HL-60/S4 (cell line): ENCODE results near the gene PTGIR.

Experiments
- in situ Hi-C: fragments of 300-500 bp; cut with MboI; formaldehyde crosslinking; loops from 2 replicates; pipeline ENCODE4 v1.14.3; 2022; ENCODE audit warnings: low sequenced_read_pairs

Gene PTGIR

DNA sequence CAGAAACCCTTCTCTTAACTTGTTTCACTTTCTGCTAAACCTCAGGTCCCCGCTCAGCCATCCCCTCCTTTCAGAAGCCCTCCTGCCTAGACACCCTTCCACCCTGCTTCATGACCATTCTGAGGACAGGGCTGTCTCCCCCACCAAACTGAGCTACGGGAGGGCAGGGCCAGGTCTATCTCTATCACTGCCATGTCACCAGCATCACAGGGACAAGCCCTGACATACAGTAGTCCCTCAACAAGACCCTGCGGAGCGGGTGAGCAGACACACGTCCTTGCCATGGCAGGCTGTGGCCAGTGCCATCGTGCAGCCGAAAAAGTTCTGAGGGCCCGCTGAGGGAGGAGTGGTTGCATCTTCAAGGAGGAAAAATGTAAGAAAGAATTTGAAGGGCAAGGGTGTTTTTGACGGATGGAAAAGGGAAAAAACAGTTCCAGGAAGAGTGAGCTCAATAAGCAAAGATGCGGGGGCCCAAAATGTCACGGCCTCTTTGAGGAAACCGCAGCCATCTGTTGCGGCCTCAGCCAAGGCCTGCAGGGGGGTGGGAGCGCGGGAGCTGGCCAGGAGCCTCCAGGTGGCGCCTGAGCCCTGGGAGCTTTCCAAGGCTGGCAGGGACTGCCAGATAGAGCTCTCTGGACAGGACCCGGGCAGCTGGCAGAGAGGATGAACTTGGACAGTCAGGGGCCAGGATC is 8.1 kb downstream of the PTGIR start:
- in situ Hi-C loops, result no loop called here

- in situ Hi-C loops, result no loop called here
These were observed 8.9 kb downstream of the PTGIR start for GRCh38 chr19:46615966-46616365.

GRCh38 chr19:46614114-46614722 is 10.7 kb downstream of the PTGIR start:
- in situ Hi-C loops, result loop anchor here (5.0 kb wide), 1 partner anchor 53 kb away; no protein-coding TSS in a partner anchor

GRCh38 chr19:46613525-46613924 is 11.4 kb downstream of the PTGIR start:
- in situ Hi-C loops, result loop anchor here (5.0 kb wide), 1 partner anchor 54 kb away; no protein-coding TSS in a partner anchor

DNA sequence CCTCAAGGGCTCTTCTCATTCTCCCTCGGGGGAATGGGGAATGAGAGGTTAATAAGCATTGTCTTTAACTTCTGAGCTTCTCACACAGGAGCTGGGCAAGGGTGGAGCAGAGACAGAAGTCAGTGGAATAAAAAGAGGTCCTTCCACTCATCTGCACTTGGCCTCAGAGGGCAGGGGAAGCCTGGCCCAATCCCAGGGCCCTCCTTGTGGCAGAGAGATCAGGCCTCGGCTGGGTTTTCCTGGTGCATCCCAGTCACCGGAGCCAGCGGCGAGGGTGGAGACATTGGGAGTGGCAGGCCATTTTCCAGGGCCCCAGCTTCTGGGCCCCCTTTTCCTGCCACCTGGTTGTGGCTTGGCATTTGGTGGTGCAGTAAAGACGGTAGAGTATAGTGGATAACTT is 13.1 kb downstream of the PTGIR start:
- in situ Hi-C loops, result loop anchor here (5.0 kb wide), 1 partner anchor 56 kb away; no protein-coding TSS in a partner anchor

DNA sequence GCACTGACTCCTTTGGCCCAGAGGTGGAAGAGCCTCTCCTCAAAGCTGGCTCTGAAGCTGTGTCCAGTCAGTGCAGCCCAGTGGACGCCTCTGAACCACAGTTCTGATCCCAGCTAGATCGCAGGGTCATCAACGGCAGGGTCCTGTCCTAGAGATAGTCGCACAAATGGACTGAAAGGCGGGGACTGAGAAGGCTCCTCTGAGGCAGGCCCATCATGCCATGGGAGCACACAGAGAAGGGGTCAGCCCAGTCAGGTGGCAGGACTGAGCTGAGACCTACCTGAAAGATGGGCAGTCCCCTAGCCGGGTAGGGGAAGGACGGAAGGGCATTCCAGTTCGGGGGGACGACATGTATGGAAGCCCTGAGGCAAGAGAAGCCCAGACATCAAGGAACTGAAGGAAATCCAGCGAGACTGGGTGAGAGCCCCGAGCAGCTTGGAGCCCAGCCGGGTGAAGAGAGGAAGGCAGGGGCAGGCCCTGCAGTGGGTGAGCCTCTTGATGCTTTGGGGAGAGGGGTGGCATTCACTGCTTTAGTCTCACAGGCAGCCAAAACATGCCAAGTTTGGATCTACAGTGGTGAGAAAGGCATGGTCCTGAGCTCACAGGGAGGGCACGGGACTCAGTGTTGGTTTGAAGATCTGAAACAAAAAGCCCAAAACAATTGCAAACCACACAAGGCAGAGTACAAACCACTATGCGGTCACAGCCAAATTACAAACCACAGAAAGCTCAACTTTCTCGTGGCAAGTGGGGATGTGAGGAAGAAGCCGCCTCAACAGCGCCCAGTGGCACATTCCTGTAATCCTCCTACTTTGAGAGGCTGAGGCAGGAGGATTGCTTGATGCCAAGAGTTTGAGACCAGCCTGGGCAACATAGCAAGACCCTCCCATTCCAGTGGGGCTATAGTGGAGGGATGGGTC is 13.8 kb downstream of the PTGIR start:
- in situ Hi-C loops, result loop anchor here (5.0 kb wide), 1 partner anchor 56 kb away; no protein-coding TSS in a partner anchor

GRCh38 chr19:46610413-46610775 is 14.5 kb downstream of the PTGIR start:
- in situ Hi-C loops, result loop anchor here (5.0 kb wide), 1 partner anchor 57 kb away; no protein-coding TSS in a partner anchor

GRCh38 chr19:46609511-46610412 is 15.1 kb downstream of the PTGIR start:
- in situ Hi-C loops, result loop anchor here (5.0 kb wide), 1 partner anchor 58 kb away; no protein-coding TSS in a partner anchor

GRCh38 chr19:46608581-46609345 is 16.1 kb downstream of the PTGIR start:
- in situ Hi-C loops, result no loop called here

DNA sequence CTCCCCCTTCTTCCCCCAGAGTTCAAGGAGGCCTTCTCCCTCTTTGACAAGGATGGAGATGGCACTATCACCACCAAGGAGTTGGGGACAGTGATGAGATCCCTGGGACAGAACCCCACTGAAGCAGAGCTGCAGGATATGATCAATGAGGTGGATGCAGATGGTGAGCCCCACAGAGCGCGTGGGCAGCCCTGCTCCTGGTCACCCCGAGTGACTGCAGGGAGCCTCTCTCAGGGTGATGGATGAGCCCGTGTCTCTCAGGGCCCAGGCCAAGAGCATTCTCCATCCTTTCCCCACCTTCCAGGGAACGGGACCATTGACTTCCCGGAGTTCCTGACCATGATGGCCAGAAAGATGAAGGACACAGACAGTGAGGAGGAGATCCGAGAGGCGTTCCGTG is 16.7 kb downstream of the PTGIR start:
- in situ Hi-C loops, result no loop called here

GRCh38 chr19:46607448-46607841 is 17.4 kb downstream of the PTGIR start:
- in situ Hi-C loops, result no loop called here

DNA sequence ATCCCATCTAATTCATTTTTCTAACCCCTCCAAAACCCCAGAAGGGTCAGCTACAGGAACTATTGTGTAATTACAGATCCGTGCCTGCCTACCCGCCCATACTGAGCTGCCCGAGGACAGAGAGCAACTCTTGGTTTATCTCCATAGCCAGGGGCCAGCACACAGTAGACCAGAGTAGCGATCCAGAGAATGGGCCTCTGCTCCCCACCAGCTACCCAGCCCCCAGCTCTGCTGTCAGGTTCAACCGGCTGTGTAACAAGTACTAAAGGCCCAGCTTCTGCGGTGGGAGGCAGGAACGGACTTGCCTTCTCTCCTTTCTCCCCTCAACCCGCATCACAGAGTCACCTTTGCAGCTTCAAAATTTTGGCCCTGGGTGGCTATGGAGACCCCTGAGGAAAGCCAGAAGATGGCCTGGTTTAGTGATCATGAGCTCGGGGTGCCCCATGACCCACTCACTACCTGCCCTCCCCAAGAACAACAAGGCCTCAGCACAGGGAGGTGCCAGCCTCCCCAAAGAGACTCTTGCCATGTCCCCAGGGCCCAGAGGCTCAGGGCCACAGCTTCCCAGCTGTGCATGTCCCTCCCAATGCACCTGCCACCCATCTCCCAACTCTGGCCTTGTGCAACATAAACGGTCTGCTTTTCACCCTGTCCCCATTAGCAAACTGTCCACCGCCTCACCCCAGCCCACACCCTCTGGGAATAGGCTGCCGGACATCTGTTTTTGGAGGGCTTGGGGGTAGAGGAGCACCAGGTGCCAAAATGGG is 18.0 kb downstream of the PTGIR start:
- in situ Hi-C loops, result no loop called here

DNA sequence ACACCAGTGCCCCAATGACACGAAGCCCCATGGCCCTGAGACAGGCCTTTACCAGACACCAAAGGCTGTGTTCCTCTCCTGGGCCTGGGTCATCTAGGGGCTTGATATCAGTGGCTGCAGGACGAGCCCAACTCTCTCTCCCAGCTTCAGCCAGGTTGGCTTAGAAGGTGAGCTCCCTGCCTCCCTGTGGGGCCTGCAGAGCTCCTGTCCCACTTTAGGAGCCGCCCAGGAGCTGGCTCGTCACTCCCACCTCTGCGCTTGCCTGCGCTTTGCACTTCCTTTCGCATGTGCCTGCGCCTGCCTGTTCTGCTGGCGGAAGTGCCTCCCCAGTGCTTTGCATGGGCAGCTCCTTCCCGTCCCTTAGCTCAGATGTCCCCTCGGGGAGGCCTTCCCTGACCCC is 18.9 kb downstream of the PTGIR start:
- in situ Hi-C loops, result no loop called here

DNA sequence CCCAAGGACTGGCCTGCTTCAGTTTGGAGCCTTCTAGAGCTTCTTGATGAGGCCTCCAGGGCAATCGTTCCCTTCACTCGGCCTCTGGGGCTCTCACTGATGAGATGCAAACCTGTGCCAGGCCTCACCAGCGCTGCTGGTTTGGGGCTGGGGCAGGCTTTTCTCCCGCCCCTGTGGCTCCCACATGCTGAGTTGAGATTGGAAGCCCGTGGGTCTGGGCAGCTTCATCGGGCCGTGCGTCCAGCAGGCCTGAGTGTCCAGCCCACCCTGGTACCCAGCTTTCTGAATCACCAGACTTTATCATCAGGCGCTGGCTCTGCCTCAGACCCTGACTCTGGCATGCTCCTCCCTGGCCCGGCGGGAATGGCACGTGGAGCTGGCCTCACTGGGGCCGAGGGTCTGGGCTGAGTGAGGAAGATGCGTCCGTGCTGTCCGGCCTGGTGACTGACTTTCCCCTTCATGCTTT is 19.5 kb downstream of the PTGIR start:
- in situ Hi-C loops, result no loop called here

- in situ Hi-C loops, result no loop called here
These were observed 20.0 kb downstream of the PTGIR start for GRCh38 chr19:46604781-46605355.

- in situ Hi-C loops, result no loop called here
These were observed 21.1 kb downstream of the PTGIR start for GRCh38 chr19:46603752-46604231.

GRCh38 chr19:46603195-46603637 is 21.7 kb downstream of the PTGIR start:
- in situ Hi-C loops, result no loop called here
